GM19240 (cell line): ENCODE measurements around the gene TFF2.

Source experiments
- DNase-seq: peaks from one replicate; pipeline ENCODE4 v3.0.0; 2011; ENCODE audit warnings: low spot score; ENCODE audit not compliant: insufficient read length

The TFF2 gene

DNA sequence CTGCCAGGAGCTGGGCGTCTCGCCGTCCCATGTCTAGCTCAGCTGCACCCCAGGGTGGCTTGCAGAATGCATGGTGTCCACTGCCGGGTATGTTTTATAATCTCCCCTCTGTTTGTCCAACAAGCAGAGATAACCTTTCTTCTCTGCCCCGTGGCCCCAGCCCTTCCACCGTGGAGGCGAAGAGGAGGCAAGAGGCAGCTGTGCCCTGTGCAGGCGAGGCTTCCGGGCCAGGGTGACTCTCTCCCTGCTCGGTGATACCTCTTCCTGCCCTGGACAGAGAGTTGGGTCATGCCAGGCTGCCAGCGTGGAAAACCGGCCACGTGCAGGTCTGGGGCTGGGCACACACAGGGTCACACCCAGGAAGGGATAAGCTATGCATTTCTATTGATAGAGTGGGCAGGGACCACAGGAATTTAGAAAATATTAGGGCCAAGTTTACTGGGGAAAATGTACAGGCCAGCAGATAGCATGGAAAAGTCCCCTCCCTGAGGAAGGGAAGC, at the start of gene TFF2:
TSS of gene TFF2 (minus strand) at position 68 of the 500 bp plus-strand sequence. CDS start at position 31, 37 bp downstream.
- DNase-seq: no peak

GRCh38 chr21:42400525-42400924, 49.7 kb upstream of the TFF2 start:
- no peak for DNase-seq

GRCh38 chr21:42398436-42399028, 47.7 kb upstream of the TFF2 start:
- no peak for DNase-seq

GRCh38 chr21:42397746-42398394, 47.1 kb upstream of the TFF2 start:
- DNase-seq: no peak

- DNase-seq: no peak
Measured at GRCh38 chr21:42396799-42397745, 46.3 kb upstream of the TFF2 start.

- no peak for DNase-seq
Measured at GRCh38 chr21:42395905-42396651, 45.3 kb upstream of the TFF2 start, which contains the start of gene TMPRSS3. Gene TMPRSS3, minus strand, starts transcription at chr21:42396052. Its CDS starts 635 bp downstream, at chr21:42395417.

DNA sequence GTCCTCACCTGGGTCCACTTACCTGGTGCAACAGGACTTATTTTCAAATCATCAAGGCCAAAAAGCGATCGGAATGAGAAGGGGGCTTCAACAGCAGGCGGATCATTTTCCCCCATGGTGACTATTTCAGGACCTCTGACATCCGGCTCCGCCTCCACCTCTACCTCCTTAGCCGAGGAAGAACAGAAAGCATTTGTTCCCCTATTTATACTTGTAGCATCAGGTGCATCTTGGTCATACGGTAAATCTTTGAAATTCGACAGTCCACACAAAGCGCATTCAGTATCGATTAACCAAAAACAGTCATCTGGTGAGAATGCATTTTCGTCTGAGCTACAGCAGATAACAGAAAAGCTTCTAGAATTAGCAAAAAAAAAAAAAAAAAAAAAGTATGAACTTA, 44.5 kb upstream of the TFF2 start:
- DNase-seq: no peak

- no peak for DNase-seq
Measured at GRCh38 chr21:42393443-42393950, 42.7 kb upstream of the TFF2 start.

GRCh38 chr21:42392731-42393442, 42.1 kb upstream of the TFF2 start:
- peak; percentile 52 for DNase-seq

DNA sequence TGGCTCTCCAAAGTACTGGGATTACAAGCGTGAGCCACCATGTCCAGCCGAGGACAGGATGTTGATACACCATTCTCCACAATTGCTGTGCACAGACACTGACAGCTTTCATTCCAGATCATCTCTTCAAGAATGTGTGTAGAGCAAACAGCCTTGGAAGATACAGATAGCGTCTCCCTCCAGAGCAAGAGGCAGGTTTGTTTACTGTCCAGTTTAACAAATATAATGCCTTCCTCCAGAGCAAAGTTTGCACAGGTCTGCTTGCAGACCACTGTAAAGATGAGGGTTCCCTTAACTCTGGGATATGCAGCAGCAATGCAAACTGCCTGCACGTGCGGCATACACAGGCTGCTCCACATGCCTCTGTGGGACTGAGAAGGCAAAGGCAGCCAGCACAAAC, 40.5 kb upstream of the TFF2 start:
- no peak for DNase-seq

DNA sequence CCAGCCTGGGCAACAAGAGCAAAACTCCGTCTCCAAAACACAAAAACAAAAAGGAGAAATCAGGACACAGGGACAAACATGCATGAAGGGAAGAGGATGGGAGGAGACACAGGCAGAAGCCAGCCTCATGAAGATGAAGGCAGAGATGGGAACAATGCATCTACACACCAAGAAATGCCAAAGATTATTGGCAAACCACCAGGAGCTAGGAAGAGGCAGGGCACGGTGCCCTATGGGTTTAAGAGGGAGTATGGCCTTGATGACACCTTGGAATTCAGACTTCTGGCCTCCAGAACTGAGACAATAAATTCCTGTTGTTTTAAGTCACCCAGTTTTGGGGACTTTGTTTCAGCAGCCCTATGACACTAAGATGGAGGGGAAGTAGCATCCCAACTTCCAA, 39.9 kb upstream of the TFF2 start:
- DNase-seq: no peak

- no peak for DNase-seq
Measured at GRCh38 chr21:42390193-42390592, 39.4 kb upstream of the TFF2 start.

DNA sequence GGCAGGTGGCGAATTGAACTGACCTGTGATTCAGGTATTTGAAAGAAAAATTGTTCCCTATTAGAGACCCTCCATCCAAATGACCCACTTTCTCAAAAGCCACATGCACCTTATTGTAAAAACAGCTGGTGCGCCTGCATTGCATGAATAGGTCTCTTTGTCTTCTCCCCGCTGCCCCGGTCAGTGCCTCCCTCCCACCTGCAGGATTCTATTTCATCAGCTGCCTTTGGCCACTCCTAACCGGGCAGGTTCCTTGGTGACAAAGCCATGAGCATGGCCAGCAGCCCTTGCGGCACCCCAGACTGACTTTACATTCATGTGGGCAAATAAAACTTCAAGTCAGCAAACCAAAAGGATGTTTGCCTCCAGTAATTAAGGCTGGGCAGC, 38.6 kb upstream of the TFF2 start:
- DNase-seq: no peak

DNA sequence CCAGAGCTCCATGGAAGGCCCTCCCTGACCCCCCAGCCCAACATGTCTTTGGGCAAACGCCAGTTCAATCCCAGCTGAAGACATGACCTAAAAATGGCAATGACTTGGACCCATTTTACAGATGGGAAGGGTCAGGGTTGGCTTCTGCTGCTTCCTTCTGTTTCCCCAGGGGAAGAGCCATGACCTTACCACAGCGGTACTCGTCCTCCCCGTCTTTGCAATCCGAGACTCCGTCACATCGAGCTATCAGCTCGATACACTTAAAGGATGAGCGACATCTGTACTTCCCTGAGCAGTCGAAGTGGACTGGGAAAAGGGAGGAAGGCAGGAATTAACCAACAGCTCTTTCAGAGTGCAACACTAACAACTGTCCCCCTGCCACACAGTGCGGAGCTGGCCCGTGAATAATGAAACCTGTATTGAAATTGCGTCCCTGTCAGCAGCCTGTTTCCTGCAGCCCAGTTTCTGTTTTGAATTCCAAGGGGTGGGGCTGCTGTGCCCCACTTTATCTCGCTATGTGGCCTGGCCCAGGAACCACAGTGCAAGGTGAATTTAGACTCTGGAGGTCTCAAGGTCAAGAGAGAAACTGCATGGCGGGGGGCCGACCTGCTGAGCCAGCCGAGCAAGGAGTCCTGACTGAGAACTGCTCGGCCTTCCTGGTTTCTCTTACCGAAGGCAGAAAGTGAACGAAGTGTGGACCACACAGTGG, 38.1 kb upstream of the TFF2 start:
- no peak for DNase-seq

GRCh38 chr21:42387843-42388340, 37.1 kb upstream of the TFF2 start:
- no peak for DNase-seq

- DNase-seq: no peak
Measured at GRCh38 chr21:42387164-42387563, 36.4 kb upstream of the TFF2 start.

DNA sequence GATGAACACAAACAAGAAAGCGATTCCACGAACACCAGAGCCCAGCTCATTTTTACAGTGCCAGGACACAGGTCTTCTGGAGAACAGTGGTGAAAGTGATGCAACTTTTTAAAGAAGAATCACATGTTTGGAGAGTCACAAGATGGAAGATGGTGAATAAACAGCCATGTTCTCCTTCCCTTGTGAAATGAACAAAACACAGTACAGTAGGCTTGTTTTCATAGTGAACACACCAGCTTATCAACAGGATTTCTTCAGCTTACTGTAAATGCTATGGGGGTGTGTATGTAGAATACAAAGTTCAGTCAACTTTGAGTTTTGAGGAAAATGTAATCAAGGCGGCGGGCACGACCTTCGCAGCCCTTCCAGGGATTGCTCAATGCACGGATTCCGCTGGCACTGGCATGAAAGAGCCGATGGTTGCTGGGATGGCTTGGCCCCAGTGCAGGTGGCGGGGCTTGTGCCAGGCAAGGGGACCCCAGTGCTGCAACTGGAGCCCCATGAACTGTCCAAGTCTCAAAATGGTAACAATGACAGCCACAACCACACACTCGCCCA, 35.3 kb upstream of the TFF2 start:
- DNase-seq: no peak

GRCh38 chr21:42385619-42386018, 34.8 kb upstream of the TFF2 start:
- DNase-seq: no peak

- DNase-seq: no peak
Measured at GRCh38 chr21:42384989-42385388, 34.2 kb upstream of the TFF2 start.
